Neural progenitor cell (in vitro differentiated cells): ENCODE results near the gene SLC6A9. TPM values are rescaled to one million over a fixed set of nuclear protein-coding genes. Genes with fewer than 3 reads are reported as not detected.
A peak's percentile ranks its signal among the peaks of the same experiment; 100 is the strongest.

Source experiments
- DNase-seq: peaks from one replicate; pipeline ENCODE4 v3.0.0-alpha.2; 2016; ENCODE audit warnings: low spot score
- H2AFZ ChIP-seq: fragments of 200-600 bp; sonication (generic); replicated peaks from 2 replicates; pipeline ENCODE4 v1.6.1; 2016; ENCODE audit warnings: antibody characterized with exemption
- H3F3A ChIP-seq: fragments of 200-600 bp; sonication (generic); 2 replicates; pipeline ENCODE4 v1.6.1; 2016; ENCODE audit warnings: antibody characterized with exemption, low read depth
- H3K27ac ChIP-seq: fragments of 200-600 bp; sonication (generic); 2 replicates; pipeline ENCODE4 v1.5.1; 2016; ENCODE audit warnings: mild to moderate bottlenecking
- H3K27me3 ChIP-seq: fragments of 200-600 bp; sonication (generic); 2 replicates; pipeline ENCODE4 v1.6.1; 2016; ENCODE audit warnings: mild to moderate bottlenecking, moderate library complexity
- H3K36me3 ChIP-seq: fragments of 200-600 bp; sonication (generic); 2 replicates; pipeline ENCODE4 v1.5.1; 2016
- H3K4me1 ChIP-seq: fragments of 200-600 bp; sonication (generic); 2 replicates; pipeline ENCODE4 v1.6.1; 2016; ENCODE audit warnings: mixed run types
- H3K4me2 ChIP-seq: fragments of 200-600 bp; sonication (generic); 2 replicates; pipeline ENCODE4 v1.6.1; 2016
- H3K4me3 ChIP-seq: fragments of 200-600 bp; sonication (generic); 2 replicates; pipeline ENCODE4 v1.5.1; 2016
- H3K79me2 ChIP-seq: fragments of 200-600 bp; sonication (generic); 2 replicates; pipeline ENCODE4 v1.6.1; 2016; ENCODE audit warnings: low read depth
- H3K9ac ChIP-seq: fragments of 200-600 bp; sonication (generic); 2 replicates; pipeline ENCODE4 v1.6.1; 2016
- H3K9me3 ChIP-seq: fragments of 200-600 bp; sonication (generic); 2 replicates; pipeline ENCODE4 v1.5.1; 2016; ENCODE audit warnings: low read depth
- H4K20me1 ChIP-seq: fragments of 200-600 bp; sonication (generic); 2 replicates; pipeline ENCODE4 v1.6.1; 2016; ENCODE audit warnings: low read depth
- H3K27ac Mint-ChIP-seq: 3 replicates; pipeline ENCODE4 v1.8.0; 2021; ENCODE audit warnings: mixed read lengths
- H3K27me3 Mint-ChIP-seq: 2 replicates; pipeline ENCODE4 v1.8.0; 2022; ENCODE audit warnings: low read depth, mild to moderate bottlenecking, inconsistent platforms, moderate library complexity, mixed read lengths; ENCODE audit not compliant: insufficient read depth
- H3K36me3 Mint-ChIP-seq: 3 replicates; pipeline ENCODE4 v1.8.0; 2021; ENCODE audit warnings: mixed read lengths
- H3K4me1 Mint-ChIP-seq: 3 replicates; pipeline ENCODE4 v1.8.0; 2021; ENCODE audit warnings: mixed read lengths
- H3K4me3 Mint-ChIP-seq: 3 replicates; pipeline ENCODE4 v1.8.0; 2021; ENCODE audit warnings: mild to moderate bottlenecking, moderate library complexity, mixed read lengths
- H3K9me3 Mint-ChIP-seq: 3 replicates; pipeline ENCODE4 v1.8.0; 2020; ENCODE audit warnings: mixed read lengths
- CTCF ChIP-seq: fragments of 200-600 bp; sonication (generic); IDR thresholded peaks from 2 replicates; pipeline ENCODE4 v1.5.1; 2017; ENCODE audit warnings: antibody characterized with exemption, mild to moderate bottlenecking
- EZH2 ChIP-seq: fragments of 200-600 bp; sonication (generic); IDR thresholded peaks from 2 replicates; pipeline ENCODE4 v1.6.1; 2017; ENCODE audit warnings: antibody characterized with exemption, mild to moderate bottlenecking, moderate library complexity
- EZH2phosphoT487 ChIP-seq: fragments of 200-600 bp; sonication (generic); IDR thresholded peaks from 2 replicates; pipeline ENCODE4 v1.6.1; 2017; ENCODE audit warnings: antibody characterized with exemption
- total RNA-seq: library from RNA; depleted of rRNA; stranded (reverse); fragments of >200 nt; gene quantifications from 2 replicates; pipeline ENCODE4 v1.2.3, GENCODE V29; 2015; ENCODE audit warnings: low replicate concordance

Gene SLC6A9
- total RNA-seq, 1 donor from 2014 or later, result 1.4 TPM

DNA sequence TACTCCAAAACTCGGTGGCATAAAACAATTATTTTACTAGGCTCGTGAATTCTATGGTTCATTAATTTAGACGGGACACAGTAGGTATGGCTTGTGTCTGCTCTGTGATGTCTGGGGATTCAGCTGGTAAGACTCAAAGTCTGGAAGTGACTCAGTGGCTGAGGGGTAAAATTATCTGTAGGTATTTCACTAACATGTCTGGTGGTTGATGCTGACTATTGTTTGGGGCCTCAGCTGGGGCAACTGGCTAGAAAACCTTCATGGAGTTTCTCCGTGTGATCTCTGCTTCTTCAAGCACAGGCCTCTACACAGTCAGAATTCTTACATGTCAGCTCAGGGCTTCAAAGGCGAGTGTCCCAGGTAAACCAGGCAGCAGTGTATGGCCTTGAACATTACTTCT is 46.2 kb upstream of the SLC6A9 start:
- Mint-ChIP-seq H3K9me3 (no peaks in the 10 kb centered on the region), H3K27ac (no peak overlapping the region), H3K27me3 (peaks cover 3% of the 10 kb centered on the region), H3K4me3 (no peak overlapping the region), H3K36me3 (no peaks in the 10 kb centered on the region), H3K4me1 (peaks cover 15% of the 10 kb centered on the region)
- no peaks in the 10 kb centered on the region for H3F3A ChIP-seq
- H4K20me1 ChIP-seq, result no peaks in the 10 kb centered on the region
- no peak overlapping the region for H3K4me3 ChIP-seq
- H3K4me1 ChIP-seq, result no peaks in the 10 kb centered on the region
- no peak for DNase-seq
- H3K9ac ChIP-seq, result no peak overlapping the region
- no peak overlapping the region for H2AFZ ChIP-seq
- H3K27me3 ChIP-seq, result no peaks in the 10 kb centered on the region
- H3K4me2 ChIP-seq, result no peak overlapping the region
- H3K36me3 ChIP-seq, result no peaks in the 10 kb centered on the region
- no peak overlapping the region for H3K27ac ChIP-seq
- H3K9me3 ChIP-seq, result no peaks in the 10 kb centered on the region
- no peak for TF ChIP-seq EZH2
- no peak for TF ChIP-seq CTCF
- no peaks in the 10 kb centered on the region for H3K79me2 ChIP-seq

- Histone ChIP-seq H2AFZ (peak overlapping the region; percentile 55), H3K9me3 (no peaks in the 10 kb centered on the region), H3K36me3 (no peaks in the 10 kb centered on the region), H4K20me1 (no peaks in the 10 kb centered on the region), H3K27me3 (no peaks in the 10 kb centered on the region), H3K4me3 (no peak overlapping the region), H3K79me2 (no peaks in the 10 kb centered on the region), H3K4me2 (no peak overlapping the region), H3K9ac (no peak overlapping the region), H3K4me1 (no peaks in the 10 kb centered on the region), H3F3A (no peaks in the 10 kb centered on the region), H3K27ac (no peak overlapping the region)
- no peak overlapping the region for H3K27ac Mint-ChIP-seq
- H3K4me1 Mint-ChIP-seq, result peaks cover 15% of the 10 kb centered on the region
- H3K4me3 Mint-ChIP-seq, result no peak overlapping the region
- DNase-seq, result no peak
- no peaks in the 10 kb centered on the region for H3K36me3 Mint-ChIP-seq
- TF ChIP-seq EZH2phosphoT487 (no peak), CTCF (no peak), EZH2 (no peak)
- H3K27me3 Mint-ChIP-seq, result peaks cover 3% of the 10 kb centered on the region
- H3K9me3 Mint-ChIP-seq, result no peaks in the 10 kb centered on the region
Observed at GRCh38 chr1:44076066-44076465, 44.8 kb upstream of the SLC6A9 start.

DNA sequence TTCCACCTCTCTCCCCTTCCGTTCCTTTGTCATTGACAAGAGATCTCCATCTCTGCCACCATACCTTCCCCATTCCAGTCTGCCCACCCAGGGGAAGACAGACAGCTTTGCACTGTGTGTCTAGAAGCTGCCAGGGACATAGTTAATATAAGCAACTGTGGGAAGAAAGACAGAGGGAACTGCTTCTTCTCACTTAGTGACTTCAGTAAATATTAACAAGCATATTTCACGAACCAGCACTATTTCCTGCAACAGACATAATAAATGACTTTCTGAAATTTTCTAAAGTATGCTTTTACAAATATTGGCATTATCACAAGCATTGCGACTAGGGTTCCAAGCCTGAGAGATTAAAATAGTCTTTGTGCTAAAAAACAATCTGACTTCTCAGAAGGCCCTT is 43.2 kb upstream of the SLC6A9 start:
- H3K9ac ChIP-seq, result no peak overlapping the region
- no peak overlapping the region for H3K27ac ChIP-seq
- no peaks in the 10 kb centered on the region for H3K4me1 ChIP-seq
- no peak overlapping the region for H3K4me3 Mint-ChIP-seq
- no peaks in the 10 kb centered on the region for H3K36me3 Mint-ChIP-seq
- H3K27ac Mint-ChIP-seq, result no peak overlapping the region
- no peaks in the 10 kb centered on the region for H3K27me3 ChIP-seq
- H3K79me2 ChIP-seq, result no peaks in the 10 kb centered on the region
- DNase-seq, result no peak
- no peaks in the 10 kb centered on the region for H3K36me3 ChIP-seq
- TF ChIP-seq CTCF, result no peak
- no peak for TF ChIP-seq EZH2phosphoT487
- TF ChIP-seq EZH2, result no peak
- H3K4me3 ChIP-seq, result no peak overlapping the region
- no peaks in the 10 kb centered on the region for H3F3A ChIP-seq
- H2AFZ ChIP-seq, result no peak overlapping the region
- H3K4me1 Mint-ChIP-seq, result peaks cover 18% of the 10 kb centered on the region
- no peaks in the 10 kb centered on the region for H4K20me1 ChIP-seq
- no peaks in the 10 kb centered on the region for H3K9me3 ChIP-seq
- peaks cover 3% of the 10 kb centered on the region for H3K27me3 Mint-ChIP-seq
- no peaks in the 10 kb centered on the region for H3K9me3 Mint-ChIP-seq
- H3K4me2 ChIP-seq, result no peak overlapping the region

DNA sequence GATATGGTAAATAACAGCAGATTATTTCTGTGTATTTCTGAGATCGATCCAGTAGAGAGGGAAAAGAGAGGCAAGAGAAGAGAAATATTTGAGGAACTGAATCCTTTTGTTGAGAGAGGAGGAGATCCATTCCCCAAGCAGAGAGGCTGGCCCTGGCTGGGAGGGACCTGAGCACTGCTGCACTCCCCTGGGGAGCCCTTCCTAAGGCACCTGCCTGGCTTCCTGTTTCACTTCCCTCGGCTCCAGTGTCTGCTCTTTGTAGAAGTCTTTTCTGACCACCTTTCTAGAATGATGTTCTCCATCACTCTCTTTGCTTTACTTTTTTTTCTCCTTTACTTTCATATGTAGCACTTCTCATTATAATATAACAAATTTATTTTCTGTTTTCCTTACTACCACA is 42.3 kb upstream of the SLC6A9 start:
- Histone ChIP-seq H3K4me1 (no peaks in the 10 kb centered on the region), H4K20me1 (no peaks in the 10 kb centered on the region), H3F3A (no peaks in the 10 kb centered on the region), H3K4me3 (no peak overlapping the region), H3K36me3 (no peaks in the 10 kb centered on the region), H3K9me3 (no peaks in the 10 kb centered on the region), H3K27ac (no peak overlapping the region), H2AFZ (no peak overlapping the region), H3K4me2 (no peak overlapping the region), H3K79me2 (no peaks in the 10 kb centered on the region), H3K9ac (no peak overlapping the region), H3K27me3 (no peaks in the 10 kb centered on the region)
- Mint-ChIP-seq H3K4me1 (peaks cover 22% of the 10 kb centered on the region), H3K9me3 (no peaks in the 10 kb centered on the region), H3K4me3 (no peak overlapping the region), H3K27me3 (no peaks in the 10 kb centered on the region), H3K27ac (no peak overlapping the region), H3K36me3 (no peaks in the 10 kb centered on the region)
- no peak for TF ChIP-seq EZH2
- TF ChIP-seq CTCF, result no peak
- no peak for TF ChIP-seq EZH2phosphoT487
- no peak for DNase-seq
